Measurements from ENCODE around the gene USH2A.
"Not testable (repeated sequence)": the region's sequence is repeated elsewhere in the genome, so short reads cannot be mapped to it uniquely, and the experiment has no call there.

The USH2A gene

DNA sequence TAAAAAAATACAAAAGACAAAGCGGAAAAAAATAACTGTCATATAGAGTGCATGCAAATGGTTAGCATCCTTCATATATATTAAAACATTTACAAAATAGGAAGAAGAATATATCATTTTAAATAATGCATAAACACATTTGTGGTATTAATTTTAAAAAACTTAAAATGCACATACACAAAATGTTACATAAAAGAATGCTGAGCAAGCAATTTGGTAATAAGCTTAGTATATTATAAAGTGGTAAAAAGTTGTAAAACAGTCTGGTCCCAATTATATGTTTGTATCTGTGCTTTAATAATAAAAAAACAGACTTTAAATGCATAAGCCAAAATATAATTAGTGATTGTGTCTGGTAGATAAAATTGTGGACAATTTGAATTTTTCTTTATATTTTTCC is 394.6 kb downstream of the USH2A start:
- DNase-seq = no peak

DNA sequence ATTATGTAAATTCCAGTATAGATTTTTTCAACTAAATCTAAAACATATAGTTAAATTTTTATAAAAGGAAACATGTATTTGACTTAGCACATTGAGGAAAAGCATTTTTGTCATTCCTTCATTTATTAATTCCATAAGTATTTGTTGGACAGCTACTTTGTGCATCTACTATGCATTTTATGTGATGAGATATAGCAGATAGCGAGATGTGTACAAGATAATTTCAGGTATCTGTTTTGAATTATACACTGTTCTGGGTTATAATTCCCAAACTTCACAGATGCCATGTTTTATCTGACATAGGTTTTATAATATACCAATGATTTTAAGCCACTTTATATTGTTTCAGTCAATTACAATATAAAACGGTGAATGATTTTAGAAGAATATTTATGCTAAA is 398.7 kb downstream of the USH2A start:
- no peak for DNase-seq

GRCh38 chr1:216020743-216021345 is 402.4 kb downstream of the USH2A start:
- DNase-seq = no peak

- DNase-seq = no peak
These were observed 408.1 kb downstream of the USH2A start for GRCh38 chr1:216015116-216015515.

GRCh38 chr1:216014086-216014485 is 409.2 kb downstream of the USH2A start:
- no peak for DNase-seq

GRCh38 chr1:216009456-216009855 is 413.8 kb downstream of the USH2A start:
- DNase-seq = not testable (repeated sequence)

GRCh38 chr1:216005916-216006315 is 417.3 kb downstream of the USH2A start:
- no peak for DNase-seq

DNA sequence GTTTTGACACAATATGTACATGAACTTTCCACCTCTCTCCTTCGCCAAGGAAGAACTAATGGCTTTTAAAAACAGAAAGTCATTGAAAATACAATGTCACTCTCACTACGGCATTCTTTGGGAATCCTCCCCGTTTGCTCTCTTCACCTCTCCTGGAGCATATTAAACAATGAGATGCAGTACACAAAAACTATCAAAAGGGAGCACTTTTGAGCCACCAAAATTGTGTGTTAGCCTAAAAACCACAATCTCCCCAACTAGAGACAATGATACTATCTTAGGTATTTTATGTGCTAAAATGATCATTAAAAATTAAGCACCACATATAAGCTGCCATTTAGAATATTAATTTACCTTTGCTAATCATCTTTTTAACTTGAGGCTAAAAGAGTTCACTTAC is 430.6 kb downstream of the USH2A start:
- no peak for DNase-seq

GRCh38 chr1:215987092-215987875 is 436.0 kb downstream of the USH2A start:
- DNase-seq = no peak

DNA sequence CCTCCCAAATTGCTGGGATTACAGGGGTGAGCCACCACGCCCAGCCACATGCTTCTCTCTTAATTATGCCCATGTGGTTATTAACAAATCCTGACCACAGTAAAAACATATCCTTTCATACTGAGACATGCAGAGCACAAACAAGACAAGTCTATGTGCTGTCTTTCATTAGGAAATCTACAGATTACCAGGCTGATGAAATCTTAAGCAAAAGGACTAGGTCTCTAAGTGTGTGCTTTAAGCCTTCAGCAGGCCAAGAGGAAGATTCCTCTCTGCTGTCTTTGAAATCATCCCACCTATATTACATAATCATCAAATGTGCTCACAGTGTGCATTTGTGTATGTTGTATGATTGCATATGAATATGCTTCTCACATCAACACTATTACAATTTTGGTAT is 436.8 kb downstream of the USH2A start:
- DNase-seq = no peak

- DNase-seq = no peak
These were observed 439.6 kb downstream of the USH2A start for GRCh38 chr1:215983680-215984079.

- DNase-seq = no peak
These were observed 451.3 kb downstream of the USH2A start for GRCh38 chr1:215971793-215972441.

GRCh38 chr1:215970406-215970805 is 452.8 kb downstream of the USH2A start:
- DNase-seq = no peak

DNA sequence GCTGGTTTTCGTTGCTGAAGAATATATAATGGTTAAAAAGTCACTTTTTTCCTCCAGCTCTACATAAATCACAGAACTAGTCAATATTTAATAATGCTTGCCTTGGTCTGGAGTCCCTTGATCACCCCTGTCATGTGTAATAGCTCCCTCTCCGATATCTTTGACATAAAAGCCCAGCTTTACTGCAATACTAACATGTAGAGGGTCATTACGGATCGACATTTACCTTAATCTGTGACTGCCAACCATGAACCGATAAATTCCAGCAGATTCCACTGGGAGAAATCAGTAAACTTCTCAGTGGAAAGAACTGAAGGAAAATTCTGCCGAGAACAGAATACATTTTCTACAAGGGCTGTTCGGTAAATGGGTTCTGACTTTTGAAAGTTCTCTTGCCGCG is 459.6 kb downstream of the USH2A start:
- no peak for DNase-seq

DNA sequence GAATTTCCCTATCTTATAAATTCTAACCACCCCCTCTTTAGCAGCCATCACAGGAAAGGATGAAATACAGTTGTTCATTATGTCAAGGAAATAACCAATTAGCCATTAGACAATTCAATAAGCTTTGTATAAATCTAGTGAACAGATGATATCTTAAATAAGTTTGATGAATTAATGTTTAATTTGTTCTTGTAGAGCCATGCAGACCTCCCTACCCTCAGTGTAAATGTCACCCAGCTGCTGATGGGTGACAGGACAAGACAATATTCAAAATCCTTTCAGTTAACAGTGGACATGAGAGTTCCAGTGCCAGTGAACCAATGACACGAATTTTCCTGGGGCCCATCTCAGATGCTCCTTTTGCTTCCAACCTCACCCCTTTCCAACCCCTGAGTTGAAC is 460.2 kb downstream of the USH2A start:
- no peak for DNase-seq

- no peak for DNase-seq
These were observed 464.4 kb downstream of the USH2A start for GRCh38 chr1:215958841-215959240.

DNA sequence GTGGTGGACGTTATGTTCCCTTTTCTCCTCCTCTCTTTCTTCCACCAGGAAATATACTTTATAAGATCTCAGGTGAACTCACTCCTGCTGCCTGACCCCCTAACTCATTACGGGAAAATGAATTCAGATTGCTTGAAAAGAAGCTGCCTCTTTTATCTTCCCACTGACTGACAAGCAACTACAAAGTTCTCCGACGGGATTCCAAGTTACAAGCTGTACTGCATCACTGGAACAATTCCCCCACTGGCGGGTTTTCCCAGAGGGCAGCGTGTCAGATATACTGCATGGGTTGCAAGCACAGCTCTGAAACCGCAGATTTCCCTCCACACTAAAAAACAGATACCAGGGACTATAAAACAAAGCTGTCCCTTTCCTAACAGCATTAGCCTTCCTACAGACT is 465.6 kb downstream of the USH2A start:
- DNase-seq = no peak

- no peak for DNase-seq
These were observed 490.7 kb downstream of the USH2A start for GRCh38 chr1:215932558-215932957.

- DNase-seq = no peak
These were observed 496.6 kb downstream of the USH2A start for GRCh38 chr1:215926670-215927069.

GRCh38 chr1:215923129-215923824 is 500.0 kb downstream of the USH2A start:
- no peak for DNase-seq

DNA sequence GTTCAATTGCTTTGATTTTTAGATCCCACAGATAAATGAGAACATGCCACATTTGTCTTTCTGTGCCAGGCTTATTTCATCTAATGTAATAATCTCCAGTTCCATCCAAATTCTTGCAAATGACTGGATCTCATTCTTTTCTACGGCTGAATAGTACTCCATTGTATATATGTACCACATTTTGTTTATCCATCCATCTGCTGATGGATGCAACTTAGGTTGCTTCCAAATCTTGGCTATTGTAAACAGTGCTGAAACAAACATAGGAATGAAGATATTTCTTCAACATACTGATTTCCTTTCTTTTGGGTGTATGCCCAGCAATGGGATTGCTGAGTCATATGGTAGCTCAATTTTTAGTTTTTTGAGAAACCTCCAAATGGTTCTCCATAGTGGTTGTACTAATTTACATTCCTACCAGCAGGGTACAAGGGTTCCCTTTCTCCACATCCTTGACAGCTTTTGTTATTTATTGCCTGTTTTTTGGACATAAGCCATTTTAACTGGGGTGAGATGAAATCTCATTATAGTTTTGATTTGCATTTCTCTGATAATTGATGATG is 511.8 kb downstream of the USH2A start:
- no peak for DNase-seq

DNA sequence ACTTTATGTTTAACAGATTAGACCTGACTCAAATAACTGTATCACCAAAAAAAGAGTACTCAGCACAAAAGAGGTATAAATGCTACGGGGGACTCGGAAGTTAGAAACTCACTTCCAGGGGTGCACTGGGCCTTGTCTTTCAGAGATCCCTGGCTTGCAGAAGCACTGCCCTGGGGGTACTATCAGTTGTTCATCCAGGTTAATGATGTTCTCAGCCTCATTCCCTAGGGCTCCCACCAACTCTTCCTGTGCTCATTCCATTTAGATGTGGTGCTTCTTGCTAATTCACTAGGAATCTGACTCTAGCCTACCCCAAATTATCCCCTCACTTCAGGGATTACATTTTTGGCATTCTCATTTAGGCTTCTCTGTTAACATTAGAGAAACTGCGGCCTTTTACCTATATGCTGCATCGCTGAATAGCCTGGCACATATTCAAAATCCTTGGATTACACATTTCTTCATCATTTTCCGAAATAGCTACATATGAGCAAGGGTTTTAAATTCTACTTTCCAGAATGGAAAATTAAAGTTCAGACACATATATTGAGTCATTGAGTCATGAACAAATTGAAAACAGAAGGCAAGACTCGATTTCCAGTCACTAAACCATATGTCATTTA is 517.6 kb downstream of the USH2A start:
- no peak for DNase-seq

GRCh38 chr1:215900684-215901083 is 522.6 kb downstream of the USH2A start:
- DNase-seq = no peak

Measured in GOT3 (cell line).